ENCODE measurements around the gene IL1R2.

IL1R2 gene

DNA sequence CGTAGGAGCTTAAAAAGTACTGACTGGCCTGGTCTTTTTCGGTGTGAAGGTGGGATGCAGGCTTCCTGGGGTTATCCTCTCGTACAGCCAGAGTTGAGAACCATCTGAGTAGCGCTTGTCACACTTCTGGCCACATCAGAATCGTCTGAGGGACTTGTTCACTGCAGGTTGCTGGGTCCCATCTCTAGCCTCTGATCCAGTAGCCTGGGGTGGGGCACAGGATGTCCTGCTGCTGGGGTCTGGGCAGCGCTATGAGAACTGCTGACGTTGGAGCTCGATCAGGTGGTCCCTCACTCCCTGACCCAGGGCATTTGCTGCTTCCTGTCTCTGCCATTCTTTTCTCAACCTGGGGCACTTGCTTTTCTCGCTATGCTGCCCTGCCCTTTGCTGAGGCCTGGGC is 7.1 kb upstream of the IL1R2 start:
- no peak overlapping the region for H3K4me3 ChIP-seq (ENCODE audit: low read depth in 1 of 5, low read length in 5 of 5)
- H3K27ac ChIP-seq (ENCODE audit: low read depth, low read length), result no peak overlapping the region
- H3K9me3 ChIP-seq (ENCODE audit: control insufficient read depth in 5 of 5, low read length in 5 of 5), result no peaks in the 10 kb centered on the region
- no peak overlapping the region for H3K9ac ChIP-seq (ENCODE audit: low read length in 5 of 5)
- H3K4me1 ChIP-seq (ENCODE audit: control insufficient read depth in 5 of 5, insufficient read depth in 5 of 5, low read length in 5 of 5), result peaks cover 0 to 11% (median 4%) of the 10 kb centered on the region in 5 donors
- no peaks in the 10 kb centered on the region for H3K36me3 ChIP-seq (ENCODE audit: control insufficient read depth in 5 of 5, insufficient read depth in 5 of 5, low read length in 5 of 5)
- H3K27me3 ChIP-seq (ENCODE audit: control insufficient read depth in 5 of 5, insufficient read depth in 4 of 5, low read length in 5 of 5), result no peaks in the 10 kb centered on the region

DNA sequence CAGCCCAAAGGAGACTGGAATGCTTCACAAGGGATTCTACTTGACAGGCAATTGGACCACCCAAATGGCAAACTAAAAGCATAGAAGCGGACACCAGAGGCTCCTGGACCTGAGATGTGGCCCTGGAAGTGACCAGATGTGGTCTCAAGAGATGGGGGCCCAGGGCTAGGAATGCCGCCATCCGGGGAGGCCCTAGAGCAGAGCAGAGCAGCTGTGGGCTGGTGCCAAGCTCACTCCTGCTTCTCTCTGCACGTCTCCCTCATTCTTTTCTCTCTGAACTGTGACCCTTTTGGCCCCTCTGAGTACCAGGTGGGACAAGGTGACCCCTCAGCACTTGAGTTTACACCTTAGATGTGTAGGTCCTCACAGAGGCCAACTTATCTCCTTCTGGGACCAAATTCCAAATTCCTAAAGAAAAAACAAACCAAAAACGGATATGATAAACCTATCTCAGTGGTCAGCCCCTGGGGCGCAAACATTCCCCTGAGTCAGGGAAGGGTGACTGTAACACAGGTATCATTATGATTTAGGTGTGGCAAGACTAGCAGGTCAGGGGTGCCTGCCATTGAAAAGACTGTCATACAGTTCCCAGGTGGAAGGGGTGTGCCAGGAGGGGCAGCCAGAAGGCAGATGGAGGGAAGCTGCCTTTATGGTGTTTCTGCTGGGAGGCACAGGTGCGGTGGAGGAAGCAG is 6.5 kb upstream of the IL1R2 start:
- Histone ChIP-seq H3K27ac (ENCODE audit: low read depth, low read length) (no peak overlapping the region), H3K4me3 (ENCODE audit: low read depth in 1 of 5, low read length in 5 of 5) (no peak overlapping the region), H3K9ac (ENCODE audit: low read length in 5 of 5) (no peak overlapping the region), H3K9me3 (ENCODE audit: control insufficient read depth in 5 of 5, low read length in 5 of 5) (no peaks in the 10 kb centered on the region), H3K36me3 (ENCODE audit: control insufficient read depth in 5 of 5, insufficient read depth in 5 of 5, low read length in 5 of 5) (no peaks in the 10 kb centered on the region), H3K27me3 (ENCODE audit: control insufficient read depth in 5 of 5, insufficient read depth in 4 of 5, low read length in 5 of 5) (no peaks in the 10 kb centered on the region), H3K4me1 (ENCODE audit: control insufficient read depth in 5 of 5, insufficient read depth in 5 of 5, low read length in 5 of 5) (peaks cover 0 to 11% (median 4%) of the 10 kb centered on the region in 5 donors)

DNA sequence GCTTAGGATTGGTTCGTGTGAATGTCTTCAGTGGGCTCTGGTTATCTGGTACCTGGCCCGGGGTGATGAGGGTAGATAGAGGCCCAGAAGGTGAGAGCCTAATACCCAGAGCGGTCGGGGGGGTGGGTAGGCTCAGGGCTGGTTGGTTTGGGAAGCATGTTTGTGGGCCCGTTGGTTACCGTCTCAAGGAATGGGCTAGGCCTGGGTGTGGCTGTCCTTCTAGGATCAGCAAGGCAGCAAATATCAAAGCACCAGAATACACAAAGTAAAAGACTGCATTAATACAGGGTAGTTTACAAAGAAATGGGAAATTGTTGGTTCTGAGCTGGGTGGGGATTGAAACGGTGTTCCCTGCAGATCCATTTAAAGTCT is 6.0 kb upstream of the IL1R2 start:
- H3K9me3 ChIP-seq (ENCODE audit: control insufficient read depth in 5 of 5, low read length in 5 of 5), result no peaks in the 10 kb centered on the region
- no peaks in the 10 kb centered on the region for H3K36me3 ChIP-seq (ENCODE audit: control insufficient read depth in 5 of 5, insufficient read depth in 5 of 5, low read length in 5 of 5)
- H3K4me3 ChIP-seq (ENCODE audit: low read depth in 1 of 5, low read length in 5 of 5), result no peak overlapping the region
- H3K27me3 ChIP-seq (ENCODE audit: control insufficient read depth in 5 of 5, insufficient read depth in 4 of 5, low read length in 5 of 5), result no peaks in the 10 kb centered on the region
- H3K4me1 ChIP-seq (ENCODE audit: control insufficient read depth in 5 of 5, insufficient read depth in 5 of 5, low read length in 5 of 5), result peaks cover 0 to 11% (median 4%) of the 10 kb centered on the region in 5 donors
- no peak overlapping the region for H3K27ac ChIP-seq (ENCODE audit: low read depth, low read length)
- H3K9ac ChIP-seq (ENCODE audit: low read length in 5 of 5), result no peak overlapping the region

DNA sequence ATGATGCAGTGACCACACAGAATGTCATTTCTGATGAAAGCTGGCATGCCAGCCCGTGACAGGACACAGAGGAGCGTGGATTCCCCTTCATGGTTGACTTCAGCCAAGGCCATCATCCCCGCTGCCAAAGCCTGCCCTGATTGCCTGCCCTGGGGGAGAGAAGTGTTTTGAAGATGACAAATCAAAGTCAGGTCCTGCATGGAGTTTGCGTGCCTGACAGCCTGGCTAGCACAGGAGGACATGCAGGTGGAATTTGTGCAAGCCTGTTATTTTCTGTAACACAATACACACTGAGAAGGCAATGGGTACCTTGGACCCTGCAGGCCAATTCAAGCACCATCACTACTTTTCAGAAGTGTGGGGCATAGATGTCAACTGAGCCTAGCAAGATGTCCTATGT is 5.4 kb upstream of the IL1R2 start:
- no peaks in the 10 kb centered on the region for H3K9me3 ChIP-seq (ENCODE audit: control insufficient read depth in 5 of 5, low read length in 5 of 5)
- no peaks in the 10 kb centered on the region for H3K27me3 ChIP-seq (ENCODE audit: control insufficient read depth in 5 of 5, insufficient read depth in 4 of 5, low read length in 5 of 5)
- H3K4me1 ChIP-seq (ENCODE audit: control insufficient read depth in 5 of 5, insufficient read depth in 5 of 5, low read length in 5 of 5), result peaks cover 0 to 11% (median 8%) of the 10 kb centered on the region in 5 donors
- H3K27ac ChIP-seq (ENCODE audit: low read depth, low read length), result no peak overlapping the region
- H3K9ac ChIP-seq (ENCODE audit: low read length in 5 of 5), result no peak overlapping the region
- H3K4me3 ChIP-seq (ENCODE audit: low read depth in 1 of 5, low read length in 5 of 5), result no peak overlapping the region
- no peaks in the 10 kb centered on the region for H3K36me3 ChIP-seq (ENCODE audit: control insufficient read depth in 5 of 5, insufficient read depth in 5 of 5, low read length in 5 of 5)

DNA sequence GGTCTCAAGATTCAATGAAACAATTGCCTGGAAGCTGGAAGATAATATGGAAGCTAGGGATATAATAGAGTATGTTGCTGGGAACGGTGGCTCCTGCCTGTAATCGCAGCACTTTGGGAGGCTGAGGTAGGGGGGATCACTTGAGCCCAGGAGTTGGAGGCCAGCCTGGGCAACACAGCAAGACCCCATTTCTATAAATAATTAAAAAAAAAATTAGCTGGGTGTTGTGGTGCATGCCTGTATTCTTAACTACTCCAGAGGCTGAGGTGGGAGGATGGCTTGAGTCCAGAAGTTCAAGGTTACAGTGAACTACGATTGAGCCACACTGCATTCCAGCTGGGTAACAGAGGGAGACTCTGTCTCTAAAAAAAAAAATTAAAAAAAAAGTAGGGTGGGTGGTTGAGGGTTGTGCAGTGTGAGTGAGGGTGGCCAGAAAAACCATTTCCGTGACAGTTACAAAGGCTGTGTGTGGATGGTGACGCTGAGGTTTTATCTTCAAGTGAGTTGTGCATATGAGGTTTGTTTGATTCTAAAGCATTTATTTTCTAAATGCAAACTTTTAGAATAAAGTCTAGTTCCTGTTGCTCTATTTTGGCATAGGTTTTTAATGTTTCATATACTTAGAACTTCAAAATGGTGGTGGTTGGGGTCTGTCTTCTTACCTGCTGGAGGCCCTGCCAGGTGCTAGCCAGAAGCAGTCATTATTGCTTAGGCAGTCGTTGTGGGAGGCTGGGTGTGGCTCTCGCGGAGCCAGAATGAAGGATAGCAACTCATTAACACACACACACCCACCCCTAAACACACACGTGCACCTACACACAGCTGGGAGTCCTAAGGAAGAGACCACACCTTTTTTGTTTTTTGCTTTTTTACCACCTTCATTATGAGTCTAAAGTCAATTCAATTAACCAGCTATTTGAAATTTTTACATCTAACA is 4.7 kb upstream of the IL1R2 start:
- Histone ChIP-seq H3K4me3 (ENCODE audit: low read depth in 1 of 5, low read length in 5 of 5) (no peak overlapping the region), H3K27me3 (ENCODE audit: control insufficient read depth in 5 of 5, insufficient read depth in 4 of 5, low read length in 5 of 5) (no peaks in the 10 kb centered on the region), H3K9me3 (ENCODE audit: control insufficient read depth in 5 of 5, low read length in 5 of 5) (no peaks in the 10 kb centered on the region), H3K36me3 (ENCODE audit: control insufficient read depth in 5 of 5, insufficient read depth in 5 of 5, low read length in 5 of 5) (no peaks in the 10 kb centered on the region), H3K4me1 (ENCODE audit: control insufficient read depth in 5 of 5, insufficient read depth in 5 of 5, low read length in 5 of 5) (peaks cover 0 to 11% (median 8%) of the 10 kb centered on the region in 5 donors), H3K27ac (ENCODE audit: low read depth, low read length) (no peak overlapping the region), H3K9ac (ENCODE audit: low read length in 5 of 5) (no peak overlapping the region)

DNA sequence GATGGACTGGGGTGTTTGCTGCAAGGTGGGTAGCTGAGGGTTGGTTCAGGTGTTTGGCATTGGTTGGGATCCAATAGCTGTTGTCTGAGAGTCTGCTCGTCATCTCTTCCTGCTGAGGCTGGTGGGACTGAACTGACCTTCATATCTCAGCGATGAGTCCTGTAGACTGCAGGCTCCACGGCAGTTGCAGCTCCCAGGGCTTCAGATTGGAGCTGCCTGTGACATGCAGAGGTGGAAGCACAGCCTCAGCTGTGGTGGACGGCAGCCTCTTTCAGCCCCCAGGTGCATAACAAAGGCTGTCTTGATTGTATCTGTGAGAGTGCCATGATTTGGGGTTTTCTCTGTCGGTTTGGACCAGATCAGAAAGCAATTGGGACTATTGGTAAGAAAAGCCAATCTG is 3.9 kb upstream of the IL1R2 start:
- Histone ChIP-seq H3K27me3 (ENCODE audit: control insufficient read depth in 5 of 5, insufficient read depth in 4 of 5, low read length in 5 of 5) (no peaks in the 10 kb centered on the region), H3K9me3 (ENCODE audit: control insufficient read depth in 5 of 5, low read length in 5 of 5) (no peaks in the 10 kb centered on the region), H3K27ac (ENCODE audit: low read depth, low read length) (no peak overlapping the region), H3K9ac (ENCODE audit: low read length in 5 of 5) (no peak overlapping the region), H3K4me1 (ENCODE audit: control insufficient read depth in 5 of 5, insufficient read depth in 5 of 5, low read length in 5 of 5) (peaks cover 0 to 8% (median 5%) of the 10 kb centered on the region in 5 donors), H3K4me3 (ENCODE audit: low read depth in 1 of 5, low read length in 5 of 5) (no peak overlapping the region), H3K36me3 (ENCODE audit: control insufficient read depth in 5 of 5, insufficient read depth in 5 of 5, low read length in 5 of 5) (no peaks in the 10 kb centered on the region)

DNA sequence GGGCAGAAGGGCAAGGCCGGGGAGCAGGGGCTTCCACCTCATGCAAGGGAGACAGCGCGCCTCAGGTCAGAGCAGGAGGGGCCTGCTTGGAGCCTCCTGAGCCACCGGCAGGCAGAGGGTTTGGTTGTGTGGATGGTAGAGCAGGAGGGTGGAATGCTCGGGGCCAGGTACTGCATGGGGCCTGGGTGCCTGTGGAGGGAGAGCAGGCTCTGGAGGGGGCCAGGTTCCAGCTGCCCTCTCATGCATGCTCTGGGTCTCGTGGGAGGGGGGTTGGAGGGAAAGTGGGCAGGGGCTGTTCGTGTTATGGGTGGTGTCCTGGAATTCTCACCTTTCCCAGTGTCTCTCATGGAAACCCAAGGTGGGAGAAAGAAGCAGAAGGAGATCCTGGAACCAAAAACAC is 3.2 kb upstream of the IL1R2 start:
- Histone ChIP-seq H3K36me3 (ENCODE audit: control insufficient read depth in 5 of 5, insufficient read depth in 5 of 5, low read length in 5 of 5) (no peaks in the 10 kb centered on the region), H3K27ac (ENCODE audit: low read depth, low read length) (no peak overlapping the region), H3K4me1 (ENCODE audit: control insufficient read depth in 5 of 5, insufficient read depth in 5 of 5, low read length in 5 of 5) (peaks cover 0 to 4% (median 1%) of the 10 kb centered on the region in 5 donors), H3K4me3 (ENCODE audit: low read depth in 1 of 5, low read length in 5 of 5) (no peak overlapping the region), H3K27me3 (ENCODE audit: control insufficient read depth in 5 of 5, insufficient read depth in 4 of 5, low read length in 5 of 5) (no peaks in the 10 kb centered on the region), H3K9ac (ENCODE audit: low read length in 5 of 5) (no peak overlapping the region), H3K9me3 (ENCODE audit: control insufficient read depth in 5 of 5, low read length in 5 of 5) (no peaks in the 10 kb centered on the region)

DNA sequence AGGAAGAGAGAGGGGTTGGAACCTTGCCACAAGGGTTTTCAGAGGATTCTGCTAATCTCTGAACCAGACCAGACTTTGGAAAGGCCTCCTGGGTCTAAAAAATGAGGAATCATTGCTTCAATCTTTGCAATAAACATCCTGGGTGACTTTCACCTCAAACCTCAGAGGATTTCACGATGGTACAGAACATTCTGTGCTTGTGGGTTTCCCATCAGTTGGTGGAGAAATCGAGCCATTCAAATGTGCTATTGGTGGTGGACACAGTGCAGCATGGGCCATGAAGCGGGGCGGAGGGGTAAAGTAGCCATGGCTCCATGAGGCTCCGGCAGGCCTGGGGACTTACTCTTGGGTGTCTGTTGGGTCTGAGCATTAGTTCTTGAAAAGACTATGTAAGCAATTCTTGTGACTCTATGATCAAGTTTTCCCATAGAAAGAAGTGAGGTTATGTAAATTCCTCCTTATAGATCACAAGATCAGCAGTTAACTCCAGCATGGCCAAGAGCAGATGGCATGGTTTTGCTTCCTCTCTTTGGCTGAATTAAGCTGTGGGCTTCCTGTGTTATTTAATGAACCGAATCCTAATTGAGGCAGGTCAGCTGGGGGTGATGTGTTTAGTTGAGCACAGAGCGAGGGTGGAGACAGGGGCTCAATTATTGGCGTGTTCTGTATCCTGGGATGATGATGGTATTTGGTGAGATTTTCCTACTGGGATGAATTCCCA is 1.9 kb upstream of the IL1R2 start:
- Histone ChIP-seq H3K9ac (ENCODE audit: low read length in 5 of 5) (no peak overlapping the region), H3K27ac (ENCODE audit: low read depth, low read length) (no peak overlapping the region), H3K9me3 (ENCODE audit: control insufficient read depth in 5 of 5, low read length in 5 of 5) (no peaks in the 10 kb centered on the region), H3K4me3 (ENCODE audit: low read depth in 1 of 5, low read length in 5 of 5) (no peak overlapping the region), H3K27me3 (ENCODE audit: control insufficient read depth in 5 of 5, insufficient read depth in 4 of 5, low read length in 5 of 5) (no peaks in the 10 kb centered on the region), H3K4me1 (ENCODE audit: control insufficient read depth in 5 of 5, insufficient read depth in 5 of 5, low read length in 5 of 5) (peaks cover 0 to 4% (median 0%) of the 10 kb centered on the region in 5 donors), H3K36me3 (ENCODE audit: control insufficient read depth in 5 of 5, insufficient read depth in 5 of 5, low read length in 5 of 5) (no peaks in the 10 kb centered on the region)

DNA sequence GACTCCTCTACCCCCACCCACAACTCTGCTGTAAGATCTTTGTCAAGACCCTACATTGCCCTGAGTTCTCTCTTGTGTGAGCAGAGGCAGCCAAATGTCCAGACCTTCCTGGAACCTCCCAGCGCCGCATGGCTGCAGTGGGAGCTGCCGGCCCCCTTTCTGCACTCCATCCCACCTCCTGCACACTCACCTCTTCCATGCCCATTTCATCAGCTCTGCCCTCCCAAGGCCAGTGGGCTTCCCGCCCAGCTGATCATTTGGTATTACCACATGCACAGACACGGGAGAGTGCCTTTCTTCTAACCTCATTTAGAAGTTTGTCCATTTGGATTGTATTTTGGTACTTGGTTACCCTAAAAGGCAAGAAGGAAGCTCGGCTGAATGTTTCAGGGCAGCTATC is 2.0 kb downstream of the IL1R2 start:
- H3K9me3 ChIP-seq (ENCODE audit: control insufficient read depth in 5 of 5, low read length in 5 of 5), result no peaks in the 10 kb centered on the region
- H3K4me1 ChIP-seq (ENCODE audit: control insufficient read depth in 5 of 5, insufficient read depth in 5 of 5, low read length in 5 of 5), result peaks cover 0 to 4% (median 0%) of the 10 kb centered on the region in 5 donors
- no peaks in the 10 kb centered on the region for H3K36me3 ChIP-seq (ENCODE audit: control insufficient read depth in 5 of 5, insufficient read depth in 5 of 5, low read length in 5 of 5)
- no peak overlapping the region for H3K9ac ChIP-seq (ENCODE audit: low read length in 5 of 5)
- no peak overlapping the region for H3K4me3 ChIP-seq (ENCODE audit: low read depth in 1 of 5, low read length in 5 of 5)
- H3K27me3 ChIP-seq (ENCODE audit: control insufficient read depth in 5 of 5, insufficient read depth in 4 of 5, low read length in 5 of 5), result no peaks in the 10 kb centered on the region
- H3K27ac ChIP-seq (ENCODE audit: low read depth, low read length), result no peak overlapping the region

DNA sequence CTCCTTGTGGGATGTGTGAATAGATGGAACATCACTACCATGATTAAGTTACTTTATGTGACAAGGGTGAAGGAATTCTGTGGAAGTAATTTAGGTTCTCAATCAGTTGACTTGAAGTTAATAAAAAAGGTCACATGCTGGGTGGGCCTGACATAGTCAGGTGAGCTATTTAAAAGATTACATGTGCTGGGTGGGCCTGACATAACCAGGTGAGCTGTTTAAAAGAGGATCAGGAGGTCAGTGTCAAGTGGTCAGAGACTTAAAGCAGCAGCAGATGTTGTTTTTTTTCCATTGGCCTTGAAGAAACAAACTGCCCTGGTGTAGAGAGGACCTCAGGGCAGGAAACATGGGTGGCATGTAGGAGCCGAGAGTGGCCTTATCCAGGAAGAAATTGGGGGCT is 3.3 kb downstream of the IL1R2 start:
- no peak overlapping the region for H3K4me3 ChIP-seq (ENCODE audit: low read depth in 1 of 5, low read length in 5 of 5)
- H3K27ac ChIP-seq (ENCODE audit: low read depth, low read length), result no peak overlapping the region
- no peaks in the 10 kb centered on the region for H3K36me3 ChIP-seq (ENCODE audit: control insufficient read depth in 5 of 5, insufficient read depth in 5 of 5, low read length in 5 of 5)
- no peak overlapping the region for H3K9ac ChIP-seq (ENCODE audit: low read length in 5 of 5)
- no peaks in the 10 kb centered on the region for H3K27me3 ChIP-seq (ENCODE audit: control insufficient read depth in 5 of 5, insufficient read depth in 4 of 5, low read length in 5 of 5)
- no peaks in the 10 kb centered on the region for H3K9me3 ChIP-seq (ENCODE audit: control insufficient read depth in 5 of 5, low read length in 5 of 5)
- H3K4me1 ChIP-seq (ENCODE audit: control insufficient read depth in 5 of 5, insufficient read depth in 5 of 5, low read length in 5 of 5), result peaks cover 0 to 4% (median 0%) of the 10 kb centered on the region in 5 donors

All from subcutaneous abdominal adipose tissue (tissue), 5 donors.